GM12874 (cell line): Measurements from ENCODE around the gene LIMS2.
A peak's percentile ranks its signal among the peaks of the same experiment; 100 is the strongest.

Experiments used
- CTCF ChIP-seq: IDR thresholded peaks from 2 replicates; pipeline ENCODE4 v1.5.1; 2011; ENCODE audit warnings: low read depth, mild to moderate bottlenecking, control low read depth, low read length, moderate library complexity; ENCODE audit not compliant: insufficient read depth

Gene LIMS2

GRCh38 chr2:127704641-127705390 is 29.5 kb upstream of the LIMS2 start:
- TF ChIP-seq CTCF = no peak

GRCh38 chr2:127703282-127703681 is 28.0 kb upstream of the LIMS2 start:
- no peak for TF ChIP-seq CTCF

GRCh38 chr2:127702395-127703009 is 27.2 kb upstream of the LIMS2 start:
- TF ChIP-seq CTCF = no peak

- peak; percentile 32; the same call in 1 of the 2 replicates for TF ChIP-seq CTCF
Measured at GRCh38 chr2:127701651-127702394, 26.5 kb upstream of the LIMS2 start.

GRCh38 chr2:127701193-127701650 is 25.9 kb upstream of the LIMS2 start, which contains the start of gene SFT2D3:
TSS of gene SFT2D3 (plus strand) at chr2:127701497. CDS start at chr2:127701529, 32 bp downstream.
- no peak for TF ChIP-seq CTCF

GRCh38 chr2:127700527-127701192 is 25.3 kb upstream of the LIMS2 start:
- TF ChIP-seq CTCF = peak; percentile 21; the same call in 1 of the 2 replicates
